ENCODE measurements around the gene GTF2F2.

GTF2F2 gene

GRCh38 chr13:45167611-45168554 lies 47.6 kb downstream of the GTF2F2 start:
- TF ChIP-seq CTCF (conservative IDR thresholded peaks at IDR 0.05) (no peak), ZFX (IDR thresholded peaks at IDR 0.05) (no peak)
- peak overlapping the region; percentile 8; the same call in 1 of the 2 replicates for H3K27ac ChIP-seq

- peak overlapping the region; percentile 8; the same call in 1 of the 2 replicates for H3K27ac ChIP-seq
- TF ChIP-seq CTCF (conservative IDR thresholded peaks at IDR 0.05) (no peak), ZFX (IDR thresholded peaks at IDR 0.05) (no peak)
These were observed 48.2 kb downstream of the GTF2F2 start for GRCh38 chr13:45168555-45168930.

GRCh38 chr13:45174478-45174877 lies 54.2 kb downstream of the GTF2F2 start:
- no peak overlapping the region for H3K27ac ChIP-seq
- no peak for TF ChIP-seq ZFX (IDR thresholded peaks at IDR 0.05)
- TF ChIP-seq CTCF (conservative IDR thresholded peaks at IDR 0.05): no peak

- TF ChIP-seq CTCF (conservative IDR thresholded peaks at IDR 0.05) (no peak), ZFX (IDR thresholded peaks at IDR 0.05) (no peak)
- no peak overlapping the region for H3K27ac ChIP-seq
These were observed 58.2 kb downstream of the GTF2F2 start for GRCh38 chr13:45178349-45179162.

- H3K27ac ChIP-seq: no peak overlapping the region
- TF ChIP-seq ZFX (IDR thresholded peaks at IDR 0.05) (no peak), CTCF (conservative IDR thresholded peaks at IDR 0.05) (no peak)
These were observed 59.1 kb downstream of the GTF2F2 start for GRCh38 chr13:45179428-45179827.

- TF ChIP-seq CTCF (conservative IDR thresholded peaks at IDR 0.05): no peak
- TF ChIP-seq ZFX (IDR thresholded peaks at IDR 0.05): no peak
- H3K27ac ChIP-seq: no peak overlapping the region
These were observed 60.0 kb downstream of the GTF2F2 start for GRCh38 chr13:45180303-45180702.

Measured in C4-2B (cell line).